ENCODE measurements around the gene ZYG11A. TPM values are rescaled to one million over a fixed set of nuclear protein-coding genes. Genes with fewer than 3 reads are reported as not detected.

The ZYG11A gene
- total RNA-seq, 1 experiment from 2014 or later = 7.3 TPM

DNA sequence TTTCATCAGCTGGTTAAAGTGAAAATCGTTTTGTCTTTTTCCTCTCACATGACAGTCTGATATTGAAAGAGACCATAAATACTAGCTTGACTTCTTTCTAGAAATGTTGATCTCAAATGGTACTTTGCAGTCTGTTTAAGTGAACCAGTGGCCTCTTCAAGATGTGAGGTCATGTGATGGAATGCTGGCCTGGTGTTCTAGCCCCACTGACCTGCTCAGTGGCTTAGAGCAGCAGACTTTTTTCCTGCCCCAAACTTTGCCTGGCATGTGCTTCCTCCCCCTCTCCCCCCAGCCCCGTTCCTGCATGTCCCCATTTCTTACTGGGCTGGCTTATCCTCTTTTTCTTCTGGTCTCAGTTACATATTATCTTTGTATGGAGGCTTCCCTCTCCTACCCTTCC, 34.3 kb downstream of the ZYG11A start:
- no peaks in the 10 kb centered on the region for H3K27me3 Mint-ChIP-seq (ENCODE audit: low read depth)
- no peak overlapping the region for H3K4me3 Mint-ChIP-seq
- peaks cover 13% of the 10 kb centered on the region for H3K36me3 Mint-ChIP-seq
- H3K27ac Mint-ChIP-seq = no peak overlapping the region
- ChIA-PET CTCF (no interaction called here), POLR2A (no interaction called here)
- H3K4me1 Mint-ChIP-seq = peaks cover 3% of the 10 kb centered on the region
- TF ChIP-seq USF2 (CRISPR knock-in tag; IDR thresholded peaks at IDR 0.05) (peak; percentile 69), FOXP1 (CRISPR knock-in tag; IDR thresholded peaks at IDR 0.05; ENCODE audit: borderline replicate concordance) (no peak)
- TF ChIP-seq, protein P1, sequence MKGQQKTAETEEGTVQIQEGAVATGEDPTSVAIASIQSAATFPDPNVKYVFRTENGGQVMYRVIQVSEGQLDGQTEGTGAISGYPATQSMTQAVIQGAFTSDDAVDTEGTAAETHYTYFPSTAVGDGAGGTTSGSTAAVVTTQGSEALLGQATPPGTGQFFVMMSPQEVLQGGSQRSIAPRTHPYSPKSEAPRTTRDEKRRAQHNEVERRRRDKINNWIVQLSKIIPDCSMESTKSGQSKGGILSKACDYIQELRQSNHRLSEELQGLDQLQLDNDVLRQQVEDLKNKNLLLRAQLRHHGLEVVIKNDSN (CRISPR knock-in tag; IDR thresholded peaks at IDR 0.05) = peak; percentile 18; the same call in 1 of the 2 replicates
- no peak for DNase-seq (ENCODE audit: low spot score)
- H3K9me3 Mint-ChIP-seq = 0 out of 2 replicates have a peak, but pooled peaks cover 4% of the 10 kb centered on the region
- ATAC-seq = no peak

- no peak for DNase-seq (ENCODE audit: low spot score)
- ChIA-PET POLR2A (no interaction called here), CTCF (no interaction called here)
- Mint-ChIP-seq H3K36me3 (peaks cover 15% of the 10 kb centered on the region), H3K4me3 (no peak overlapping the region), H3K27ac (no peak overlapping the region), H3K4me1 (peaks cover 3% of the 10 kb centered on the region), H3K9me3 (0 out of 2 replicates have a peak, but pooled peaks cover 4% of the 10 kb centered on the region), H3K27me3 (ENCODE audit: low read depth) (no peaks in the 10 kb centered on the region)
- TF ChIP-seq ZNF423 (CRISPR knock-in tag; IDR thresholded peaks at IDR 0.05) (no peak), ZSCAN18 (CRISPR knock-in tag; IDR thresholded peaks at IDR 0.05) (no peak), FOXJ3 (CRISPR knock-in tag; IDR thresholded peaks at IDR 0.05; ENCODE audit: borderline replicate concordance) (no peak), NR3C1 (CRISPR knock-in tag; conservative IDR thresholded peaks at IDR 0.05; ENCODE audit: low read depth) (no peak), MLX (CRISPR knock-in tag; IDR thresholded peaks at IDR 0.05) (no peak), STAT6 (CRISPR knock-in tag; conservative IDR thresholded peaks at IDR 0.05; ENCODE audit: low read depth) (no peak), ESRRA (CRISPR knock-in tag; IDR thresholded peaks at IDR 0.05; ENCODE audit: borderline replicate concordance) (no peak), ZNF219 (CRISPR knock-in tag; IDR thresholded peaks at IDR 0.05; ENCODE audit: borderline replicate concordance) (no peak), NFATC4 (CRISPR knock-in tag; IDR thresholded peaks at IDR 0.05) (no peak), MYBL2 (CRISPR knock-in tag; IDR thresholded peaks at IDR 0.05) (no peak), ZNF232 (CRISPR knock-in tag; IDR thresholded peaks at IDR 0.05) (no peak), ZNF512 (CRISPR knock-in tag; IDR thresholded peaks at IDR 0.05; ENCODE audit: borderline replicate concordance) (no peak), ZNF263 (CRISPR knock-in tag; IDR thresholded peaks at IDR 0.05; ENCODE audit: low read depth) (no peak), HMGA2 (CRISPR knock-in tag; IDR thresholded peaks at IDR 0.05) (no peak)
- TF ChIP-seq, protein P2, sequence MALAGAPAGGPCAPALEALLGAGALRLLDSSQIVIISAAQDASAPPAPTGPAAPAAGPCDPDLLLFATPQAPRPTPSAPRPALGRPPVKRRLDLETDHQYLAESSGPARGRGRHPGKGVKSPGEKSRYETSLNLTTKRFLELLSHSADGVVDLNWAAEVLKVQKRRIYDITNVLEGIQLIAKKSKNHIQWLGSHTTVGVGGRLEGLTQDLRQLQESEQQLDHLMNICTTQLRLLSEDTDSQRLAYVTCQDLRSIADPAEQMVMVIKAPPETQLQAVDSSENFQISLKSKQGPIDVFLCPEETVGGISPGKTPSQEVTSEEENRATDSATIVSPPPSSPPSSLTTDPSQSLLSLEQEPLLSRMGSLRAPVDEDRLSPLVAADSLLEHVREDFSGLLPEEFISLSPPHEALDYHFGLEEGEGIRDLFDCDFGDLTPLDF (CRISPR knock-in tag; IDR thresholded peaks at IDR 0.05) = no peak
- ATAC-seq = no peak
These were observed 35.0 kb downstream of the ZYG11A start for GRCh38 chr1:52877554-52877953.

All from WTC11 (cell line).